Measurements from ENCODE around the gene PHLPP1.
"Not testable (repeated sequence)": the region's sequence is repeated elsewhere in the genome, so short reads cannot be mapped to it uniquely, and the experiment has no call there.

The PHLPP1 gene

DNA sequence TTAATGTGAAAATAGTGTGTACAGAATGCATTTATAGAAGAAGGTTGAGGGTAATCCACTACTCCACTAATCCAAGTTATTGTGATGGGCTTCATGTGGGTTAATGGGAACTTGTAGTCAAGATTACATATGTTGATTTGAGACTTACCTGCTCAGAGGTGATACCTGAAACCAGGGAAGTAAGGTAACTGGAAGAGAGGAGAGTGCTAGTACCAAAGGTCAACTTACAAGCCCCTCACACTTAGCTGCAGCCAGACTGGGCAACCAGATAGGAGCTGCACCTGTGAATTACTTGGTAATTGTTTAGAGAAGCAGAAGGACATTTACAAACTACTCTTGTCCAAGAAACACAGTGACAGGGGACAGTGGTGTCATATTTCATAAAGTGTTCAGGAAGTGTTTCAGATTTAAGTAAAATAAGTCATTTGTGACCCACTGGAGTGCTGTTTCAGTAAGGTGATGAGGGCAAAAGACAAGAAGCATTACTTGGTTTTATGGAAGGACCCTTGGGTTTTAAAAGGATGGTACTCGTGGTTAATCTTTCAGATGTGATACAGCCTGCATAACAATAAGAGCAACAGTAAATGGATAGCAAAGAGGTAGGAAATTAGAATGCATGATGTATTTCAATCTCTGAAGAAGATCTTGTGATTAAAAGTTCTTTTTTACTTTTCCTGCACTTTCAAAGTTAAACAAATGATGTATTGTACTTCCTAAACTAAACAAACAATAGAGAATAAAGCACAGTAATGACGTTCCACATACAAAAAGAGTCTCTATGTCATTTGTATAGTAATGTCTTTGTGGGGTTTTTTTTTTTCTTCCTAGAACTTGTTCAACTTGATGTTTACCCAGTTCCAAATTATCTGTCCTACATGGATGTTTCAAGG lies 189.3 kb downstream of the PHLPP1 start:
- no peaks in the 10 kb centered on the region for H3K9me3 ChIP-seq (ENCODE audit: control insufficient read depth, low read length)
- no peak overlapping the region for H2AK5ac ChIP-seq (ENCODE audit: low read length, severe bottlenecking)
- H2BK120ac ChIP-seq (ENCODE audit: low read depth, low read length), result no peak overlapping the region
- H3K79me1 ChIP-seq (replicated peaks; ENCODE audit: low read length, poor library complexity, severe bottlenecking), result no peaks in the 10 kb centered on the region
- H3K4ac ChIP-seq (ENCODE audit: low read depth in 1 of 2, low read length in 2 of 2), result no peak overlapping the region
- H3K27me3 ChIP-seq (ENCODE audit: control insufficient read depth in 1 of 2, insufficient read depth in 1 of 2, low read length in 2 of 2), result no peaks in the 10 kb centered on the region
- no peaks in the 10 kb centered on the region for H3K4me1 ChIP-seq (ENCODE audit: control insufficient read depth, insufficient read depth, low read depth, low read length)
- no peak for DNase-seq
- 83% methylated on average over 1 of the region's 2 CpGs for WGBS
- no peak overlapping the region for H2BK5ac ChIP-seq (ENCODE audit: low read depth, low read length, poor library complexity, severe bottlenecking)
- H3K27ac ChIP-seq (ENCODE audit: low read length, poor library complexity, severe bottlenecking), result no peak overlapping the region
- H2BK12ac ChIP-seq (ENCODE audit: low read length in 2 of 2), result no peak overlapping the region
- no peak overlapping the region for H4K91ac ChIP-seq (ENCODE audit: low read length)
- no peak overlapping the region for H3K23ac ChIP-seq (ENCODE audit: low read length in 2 of 2)
- H3K9ac ChIP-seq (ENCODE audit: low read length), result no peak overlapping the region
- H2AFZ ChIP-seq (ENCODE audit: low read depth, low read length), result no peak overlapping the region
- H2BK15ac ChIP-seq (ENCODE audit: low read depth, poor library complexity, severe bottlenecking), result no peak overlapping the region
- H3K36me3 ChIP-seq (ENCODE audit: control insufficient read depth in 1 of 2, insufficient read depth in 2 of 2, low read depth in 1 of 2, low read length in 2 of 2), result peaks cover 1 to 23% of the 10 kb centered on the region in 2 experiments
- H4K8ac ChIP-seq (ENCODE audit: low read length), result no peak overlapping the region
- H3K14ac ChIP-seq (ENCODE audit: low read length in 2 of 2), result no peak overlapping the region
- H3K4me2 ChIP-seq (ENCODE audit: low read length, poor library complexity, severe bottlenecking), result no peak overlapping the region
- H3K4me3 ChIP-seq (ENCODE audit: insufficient read depth in 1 of 2, low read depth in 1 of 2, low read length in 2 of 2), result no peak overlapping the region
- no peak overlapping the region for H3K18ac ChIP-seq (ENCODE audit: low read depth in 1 of 2, low read length in 2 of 2)

DNA sequence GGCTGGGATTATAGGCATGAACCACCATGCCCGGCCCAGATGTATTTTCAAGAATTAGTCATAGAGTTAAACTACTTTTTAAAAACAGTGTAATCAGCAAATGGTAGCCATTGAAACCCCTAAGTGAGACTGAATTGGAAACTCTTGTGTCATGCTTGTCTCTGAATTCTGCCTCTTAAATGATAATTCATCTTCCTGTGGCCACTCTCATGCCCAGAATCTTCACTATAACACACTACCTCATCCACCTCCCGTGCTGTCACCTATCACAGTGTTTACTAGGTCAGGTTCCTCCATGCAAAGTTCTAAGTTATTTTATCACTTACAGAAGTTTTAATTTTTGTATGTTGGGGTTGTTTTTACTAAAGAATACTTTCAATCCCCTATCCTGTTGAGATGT lies 197.5 kb downstream of the PHLPP1 start:
- Histone ChIP-seq H3K23ac (ENCODE audit: low read length in 2 of 2) (no peak overlapping the region), H3K4me3 (ENCODE audit: insufficient read depth in 1 of 2, low read depth in 1 of 2, low read length in 2 of 2) (no peak overlapping the region), H2BK5ac (ENCODE audit: low read depth, low read length, poor library complexity, severe bottlenecking) (no peak overlapping the region), H4K91ac (ENCODE audit: low read length) (no peak overlapping the region), H3K79me1 (replicated peaks; ENCODE audit: low read length, poor library complexity, severe bottlenecking) (no peaks in the 10 kb centered on the region), H3K4me2 (ENCODE audit: low read length, poor library complexity, severe bottlenecking) (no peak overlapping the region), H2BK12ac (ENCODE audit: low read length in 2 of 2) (no peak overlapping the region), H3K27me3 (ENCODE audit: control insufficient read depth in 1 of 2, insufficient read depth in 1 of 2, low read length in 2 of 2) (no peaks in the 10 kb centered on the region), H2AK5ac (ENCODE audit: low read length, severe bottlenecking) (no peak overlapping the region), H2BK15ac (ENCODE audit: low read depth, poor library complexity, severe bottlenecking) (no peak overlapping the region), H3K4ac (ENCODE audit: low read depth in 1 of 2, low read length in 2 of 2) (no peak overlapping the region), H2AFZ (ENCODE audit: low read depth, low read length) (no peak overlapping the region), H3K14ac (ENCODE audit: low read length in 2 of 2) (no peak overlapping the region), H3K9me3 (ENCODE audit: control insufficient read depth, low read length) (no peaks in the 10 kb centered on the region), H3K18ac (ENCODE audit: low read depth in 1 of 2, low read length in 2 of 2) (no peak overlapping the region), H2BK120ac (ENCODE audit: low read depth, low read length) (no peak overlapping the region), H3K9ac (ENCODE audit: low read length) (no peak overlapping the region), H3K36me3 (ENCODE audit: control insufficient read depth in 1 of 2, insufficient read depth in 2 of 2, low read depth in 1 of 2, low read length in 2 of 2) (peaks cover 0 to 3% of the 10 kb centered on the region in 2 experiments), H4K8ac (ENCODE audit: low read length) (no peak overlapping the region), H3K4me1 (ENCODE audit: control insufficient read depth, insufficient read depth, low read depth, low read length) (no peaks in the 10 kb centered on the region), H3K27ac (ENCODE audit: low read length, poor library complexity, severe bottlenecking) (no peak overlapping the region)
- WGBS, result no CpG with 5 or more reads among the region's 2 CpGs
- DNase-seq, result no peak

DNA sequence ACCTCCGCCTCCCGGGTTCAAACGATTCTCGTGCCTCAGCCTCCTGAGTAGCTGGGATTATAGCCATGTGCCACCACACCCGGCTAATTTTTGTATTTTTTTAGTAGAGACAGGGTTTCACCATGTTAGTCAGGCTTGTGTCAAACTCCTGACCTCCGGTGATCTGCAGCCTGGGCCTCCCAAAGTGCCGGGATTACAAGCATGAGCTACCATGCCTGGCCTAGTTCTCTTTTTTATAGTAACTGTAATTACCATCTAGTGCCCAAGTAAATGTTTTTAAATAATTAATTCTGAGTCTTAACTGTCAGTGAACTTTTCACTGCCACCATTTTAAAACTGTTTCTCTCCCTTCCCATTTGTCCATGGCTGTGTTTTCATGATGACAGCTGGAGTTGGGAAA lies 198.5 kb downstream of the PHLPP1 start:
- not testable (repeated sequence) for H3K4ac ChIP-seq (ENCODE audit: low read depth in 1 of 2, low read length in 2 of 2); H2BK12ac ChIP-seq (ENCODE audit: low read length in 2 of 2); H3K9ac ChIP-seq (ENCODE audit: low read length); H2BK5ac ChIP-seq (ENCODE audit: low read depth, low read length, poor library complexity, severe bottlenecking); H3K4me2 ChIP-seq (ENCODE audit: low read length, poor library complexity, severe bottlenecking); H3K14ac ChIP-seq (ENCODE audit: low read length in 2 of 2); H3K36me3 ChIP-seq (ENCODE audit: control insufficient read depth in 1 of 2, insufficient read depth in 2 of 2, low read depth in 1 of 2, low read length in 2 of 2); DNase-seq; H3K4me3 ChIP-seq (ENCODE audit: insufficient read depth in 1 of 2, low read depth in 1 of 2, low read length in 2 of 2); H3K18ac ChIP-seq (ENCODE audit: low read depth in 1 of 2, low read length in 2 of 2); H3K27me3 ChIP-seq (ENCODE audit: control insufficient read depth in 1 of 2, insufficient read depth in 1 of 2, low read length in 2 of 2); H4K8ac ChIP-seq (ENCODE audit: low read length); H3K27ac ChIP-seq (ENCODE audit: low read length, poor library complexity, severe bottlenecking); H3K79me1 ChIP-seq (replicated peaks; ENCODE audit: low read length, poor library complexity, severe bottlenecking); H2BK15ac ChIP-seq (ENCODE audit: low read depth, poor library complexity, severe bottlenecking); H2AFZ ChIP-seq (ENCODE audit: low read depth, low read length); H3K23ac ChIP-seq (ENCODE audit: low read length in 2 of 2); H3K9me3 ChIP-seq (ENCODE audit: control insufficient read depth, low read length); H2AK5ac ChIP-seq (ENCODE audit: low read length, severe bottlenecking); H3K4me1 ChIP-seq (ENCODE audit: control insufficient read depth, insufficient read depth, low read depth, low read length); H4K91ac ChIP-seq (ENCODE audit: low read length); H2BK120ac ChIP-seq (ENCODE audit: low read depth, low read length)
- WGBS, result 99% methylated on average over 6 of the region's 7 CpGs

DNA sequence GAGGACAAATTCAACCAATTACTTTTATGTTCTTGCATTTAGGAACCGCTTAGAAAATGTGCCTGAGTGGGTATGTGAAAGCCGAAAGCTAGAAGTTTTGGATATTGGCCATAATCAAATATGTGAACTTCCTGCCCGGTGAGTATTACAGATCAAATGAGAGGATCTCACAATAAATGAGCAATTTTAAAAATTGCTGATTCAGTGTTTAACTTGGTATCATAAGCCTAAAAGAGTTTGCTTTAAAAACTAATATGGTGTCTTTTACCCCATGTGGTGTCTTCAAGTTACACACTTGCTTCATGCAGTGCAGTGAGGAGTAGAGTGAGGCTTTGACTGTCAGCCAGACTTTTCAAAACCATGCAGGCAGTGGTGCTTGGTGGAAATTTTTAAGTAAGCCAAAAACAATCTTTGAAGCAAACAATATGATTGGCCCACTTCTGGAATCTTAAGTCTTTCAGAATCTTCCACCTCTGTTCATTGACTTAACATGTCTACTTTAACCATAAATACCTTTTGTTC lies 199.6 kb downstream of the PHLPP1 start:
- no peak overlapping the region for H3K4me3 ChIP-seq (ENCODE audit: insufficient read depth in 1 of 2, low read depth in 1 of 2, low read length in 2 of 2)
- H3K79me1 ChIP-seq (replicated peaks; ENCODE audit: low read length, poor library complexity, severe bottlenecking), result no peaks in the 10 kb centered on the region
- no peak overlapping the region for H3K14ac ChIP-seq (ENCODE audit: low read length in 2 of 2)
- H2AK5ac ChIP-seq (ENCODE audit: low read length, severe bottlenecking), result no peak overlapping the region
- no peaks in the 10 kb centered on the region for H3K27me3 ChIP-seq (ENCODE audit: control insufficient read depth in 1 of 2, insufficient read depth in 1 of 2, low read length in 2 of 2)
- H4K8ac ChIP-seq (ENCODE audit: low read length), result no peak overlapping the region
- H3K27ac ChIP-seq (ENCODE audit: low read length, poor library complexity, severe bottlenecking), result no peak overlapping the region
- no peak overlapping the region for H2BK5ac ChIP-seq (ENCODE audit: low read depth, low read length, poor library complexity, severe bottlenecking)
- no peak overlapping the region for H4K91ac ChIP-seq (ENCODE audit: low read length)
- no peak overlapping the region for H3K9ac ChIP-seq (ENCODE audit: low read length)
- H3K36me3 ChIP-seq (ENCODE audit: control insufficient read depth in 1 of 2, insufficient read depth in 2 of 2, low read depth in 1 of 2, low read length in 2 of 2), result peaks cover under 1 to 3% of the 10 kb centered on the region in 2 experiments
- H3K18ac ChIP-seq (ENCODE audit: low read depth in 1 of 2, low read length in 2 of 2), result no peak overlapping the region
- no peak overlapping the region for H2BK12ac ChIP-seq (ENCODE audit: low read length in 2 of 2)
- no peak overlapping the region for H2BK15ac ChIP-seq (ENCODE audit: low read depth, poor library complexity, severe bottlenecking)
- no peak for DNase-seq
- H3K23ac ChIP-seq (ENCODE audit: low read length in 2 of 2), result no peak overlapping the region
- 98% methylated on average over 3 of the region's 3 CpGs for WGBS
- H3K9me3 ChIP-seq (ENCODE audit: control insufficient read depth, low read length), result no peaks in the 10 kb centered on the region
- no peak overlapping the region for H3K4me2 ChIP-seq (ENCODE audit: low read length, poor library complexity, severe bottlenecking)
- no peak overlapping the region for H2AFZ ChIP-seq (ENCODE audit: low read depth, low read length)
- H3K4me1 ChIP-seq (ENCODE audit: control insufficient read depth, insufficient read depth, low read depth, low read length), result no peaks in the 10 kb centered on the region
- H2BK120ac ChIP-seq (ENCODE audit: low read depth, low read length), result no peak overlapping the region
- H3K4ac ChIP-seq (ENCODE audit: low read depth in 1 of 2, low read length in 2 of 2), result no peak overlapping the region
